GM18519 (cell line): ENCODE measurements around the gene FAIM2.

ENCODE experiments used
- ATAC-seq: cut with Tn5 transposase; IDR thresholded peaks from one replicate; pipeline ENCODE4 v1.9.1; 2021; ENCODE audit warnings: mild to moderate bottlenecking, moderate library complexity; ENCODE audit not compliant: unreplicated experiment, low FRiP score

The FAIM2 gene

DNA sequence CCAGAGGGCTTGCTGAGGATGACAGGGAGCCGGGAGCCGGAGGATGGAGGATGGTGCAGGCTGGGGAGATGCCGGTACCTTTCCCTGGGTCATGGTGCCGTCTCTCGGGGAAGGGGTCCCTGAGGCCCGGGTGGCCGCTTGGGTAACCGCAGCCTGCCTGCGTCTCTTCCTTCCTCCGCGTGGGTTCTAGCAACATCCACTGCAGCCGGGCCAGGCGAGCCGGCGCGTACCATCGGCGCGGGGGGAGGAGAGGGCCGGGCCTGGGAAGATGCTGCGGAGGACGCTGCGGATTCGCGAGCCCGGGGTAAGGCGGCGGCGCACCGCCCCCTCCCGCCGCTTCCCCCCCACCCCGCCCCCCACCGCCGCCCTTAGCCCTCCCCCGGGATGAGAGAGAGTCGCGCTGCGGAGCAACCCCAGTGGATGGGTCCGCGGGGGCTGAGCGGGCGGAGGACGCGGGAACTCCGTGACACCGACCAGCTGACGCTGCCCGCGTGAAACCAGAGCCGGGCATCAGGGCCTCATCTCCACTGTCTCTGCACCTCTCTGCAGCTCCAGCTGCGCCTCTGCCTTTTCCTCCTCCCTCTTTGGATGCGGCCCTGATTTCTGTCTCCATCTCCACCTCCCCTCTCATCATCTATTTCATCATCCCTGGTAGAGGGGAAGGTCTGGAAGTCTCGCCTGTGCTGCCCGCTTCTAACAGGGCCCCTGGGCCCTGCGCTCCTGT, at the start of gene FAIM2:
Gene FAIM2, minus strand, starts transcription at position 201 of the 724 bp plus-strand sequence. Its CDS starts 108 bp downstream, at position 93.
- ATAC-seq: no peak

DNA sequence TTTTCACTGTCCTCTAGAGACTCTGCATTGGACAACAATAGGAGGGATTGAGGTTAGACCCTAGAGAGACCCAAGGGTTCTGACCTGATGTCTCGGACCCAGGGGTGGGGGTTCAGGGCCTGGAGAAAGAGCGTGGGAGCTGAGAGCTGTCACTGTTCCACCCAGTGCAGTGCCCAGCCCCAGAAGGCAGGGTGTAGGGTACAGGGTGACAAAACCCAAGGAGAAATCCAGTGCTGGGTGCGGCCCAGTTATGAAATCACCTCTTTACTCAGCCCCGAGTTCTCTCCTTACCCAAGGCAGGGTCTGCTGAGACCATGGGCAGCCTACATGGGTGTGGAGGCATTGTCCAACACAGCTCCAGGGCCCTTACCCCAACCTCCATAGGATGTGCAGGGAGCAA, 49.5 kb upstream of the FAIM2 start:
- ATAC-seq: no peak

DNA sequence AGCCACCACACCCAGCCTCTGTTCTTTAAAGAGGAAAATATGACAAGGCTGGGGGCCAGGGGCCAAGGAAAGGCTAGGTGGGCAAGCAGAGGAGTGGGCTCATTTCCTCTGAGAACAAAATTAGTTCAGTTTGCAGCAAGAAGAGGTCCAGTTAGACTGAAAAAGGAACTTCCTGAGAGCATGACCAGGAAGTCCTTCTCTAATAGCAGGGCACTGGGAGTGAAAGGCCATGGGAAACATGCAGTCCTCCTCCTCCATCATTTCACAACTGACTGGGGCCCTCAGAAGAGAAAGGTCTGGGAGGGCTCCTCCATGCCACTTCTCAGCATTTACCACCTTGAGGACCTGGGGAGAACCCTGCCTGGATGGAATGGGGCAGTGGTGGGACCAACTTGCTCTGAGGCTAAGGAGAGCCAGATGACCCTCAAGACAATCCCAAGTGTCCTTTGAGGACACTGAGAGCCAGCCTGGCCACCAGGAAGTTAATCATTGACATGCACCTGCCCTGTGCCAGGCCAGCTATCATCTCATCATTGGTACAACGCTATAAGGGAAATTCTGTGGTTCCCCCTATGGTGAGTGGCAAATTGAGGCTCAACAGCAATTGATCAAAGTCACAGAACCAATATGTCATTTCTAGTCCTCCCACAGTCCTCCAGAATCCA, 48.8 kb upstream of the FAIM2 start:
- no peak for ATAC-seq

DNA sequence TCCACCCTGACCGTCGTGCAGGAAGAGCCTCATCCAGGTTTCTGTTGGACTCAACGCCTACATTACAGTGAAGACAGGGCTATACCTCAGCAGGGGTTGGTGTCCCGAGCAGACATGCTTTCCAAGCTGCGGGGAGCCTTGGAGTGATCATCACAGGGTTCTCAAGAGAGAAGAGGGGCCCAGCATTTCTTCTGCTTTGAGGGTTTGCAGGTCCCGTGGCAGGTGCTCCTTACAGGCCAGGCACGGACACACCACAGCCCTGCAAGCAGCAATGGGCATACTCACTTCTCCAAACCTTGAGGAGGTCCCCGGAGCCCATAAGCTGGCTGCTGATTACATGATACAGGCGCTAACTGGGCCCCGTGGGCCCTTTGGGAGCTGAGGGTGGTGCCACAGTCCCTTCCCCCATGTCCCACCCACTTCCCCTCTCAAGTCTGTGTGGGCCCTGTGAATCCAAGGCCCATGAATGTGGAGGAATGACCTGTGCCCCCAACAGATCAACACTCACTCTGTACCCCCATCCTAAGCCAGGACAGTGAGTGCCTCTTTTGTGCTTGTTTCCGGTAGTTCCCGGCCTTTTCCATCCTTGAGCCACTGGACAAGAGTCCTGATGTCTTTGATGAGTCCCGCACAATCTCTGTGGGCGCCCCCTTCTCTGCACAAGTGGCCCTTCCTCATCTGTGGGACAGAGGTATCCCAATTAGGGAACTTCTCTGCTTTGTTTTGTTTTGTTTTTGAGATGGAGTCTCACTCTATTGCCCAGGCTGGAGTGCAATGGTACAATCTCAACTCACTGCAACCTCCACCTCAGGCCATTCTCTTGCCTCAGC, 47.9 kb upstream of the FAIM2 start:
- no peak for ATAC-seq

DNA sequence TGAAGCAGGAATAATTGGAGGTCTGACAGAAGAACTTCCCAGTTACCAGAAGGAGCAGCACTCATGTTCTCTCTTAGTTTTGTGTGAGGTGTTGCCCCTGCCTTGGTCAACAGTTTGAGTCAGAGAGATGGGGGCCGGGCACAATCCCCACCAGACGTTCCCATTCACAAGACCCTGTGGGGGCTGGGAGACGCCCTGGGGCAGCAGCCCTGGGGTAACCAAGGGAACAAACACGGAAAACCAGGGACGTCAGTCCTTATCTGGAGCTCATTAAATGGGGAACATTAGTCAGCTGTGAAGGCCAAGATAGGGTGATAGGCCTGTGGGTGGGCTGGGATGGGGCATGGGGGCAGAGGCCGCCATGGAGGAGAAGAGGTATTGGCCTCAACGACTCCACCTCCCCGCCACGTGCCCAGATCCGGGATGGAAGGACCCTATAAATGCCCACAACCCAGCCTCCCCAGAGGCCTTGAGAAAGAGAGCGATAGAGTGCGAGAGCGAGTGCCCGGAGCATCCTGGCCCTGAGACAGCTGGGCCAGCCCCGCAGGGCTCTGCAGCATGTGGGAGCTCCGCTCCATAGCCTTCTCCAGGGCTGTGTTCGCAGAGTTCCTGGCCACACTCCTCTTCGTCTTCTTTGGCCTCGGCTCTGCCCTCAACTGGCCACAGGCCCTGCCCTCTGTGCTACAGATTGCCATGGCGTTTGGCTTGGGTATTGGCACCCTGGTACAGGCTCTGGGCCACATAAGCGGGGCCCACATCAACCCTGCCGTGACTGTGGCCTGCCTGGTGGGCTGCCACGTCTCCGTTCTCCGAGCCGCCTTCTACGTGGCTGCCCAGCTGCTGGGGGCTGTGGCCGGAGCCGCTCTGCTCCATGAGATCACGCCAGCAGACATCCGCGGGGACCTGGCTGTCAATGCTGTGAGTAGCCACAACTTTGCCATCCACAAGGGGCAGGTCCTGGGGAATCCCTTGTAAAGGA, 46.9 kb upstream of the FAIM2 start, which contains the start of gene AQP2:
Gene AQP2, plus strand, starts transcription at position 465 of the 979 bp plus-strand sequence. Its CDS starts 94 bp downstream, at position 559.
- no peak for ATAC-seq

DNA sequence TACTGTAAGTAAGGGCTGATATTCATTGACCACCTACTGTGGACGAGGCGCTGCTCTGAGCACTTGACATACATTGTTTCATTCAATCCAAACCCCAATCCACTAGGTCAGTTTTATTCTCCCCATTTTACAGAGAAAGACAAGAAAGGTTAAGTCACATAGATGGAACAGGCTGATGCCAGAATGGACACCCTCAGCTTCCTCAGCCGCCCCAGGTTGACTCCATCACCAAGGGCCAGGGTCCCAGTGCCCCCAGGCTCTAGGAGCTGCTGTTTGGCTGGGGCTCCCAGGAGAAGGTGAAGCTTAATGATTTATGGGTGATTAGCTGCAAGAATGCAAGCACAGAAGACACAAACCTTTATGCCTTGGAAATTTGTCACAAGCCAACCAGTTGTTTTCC, 46.2 kb upstream of the FAIM2 start:
- ATAC-seq: no peak

DNA sequence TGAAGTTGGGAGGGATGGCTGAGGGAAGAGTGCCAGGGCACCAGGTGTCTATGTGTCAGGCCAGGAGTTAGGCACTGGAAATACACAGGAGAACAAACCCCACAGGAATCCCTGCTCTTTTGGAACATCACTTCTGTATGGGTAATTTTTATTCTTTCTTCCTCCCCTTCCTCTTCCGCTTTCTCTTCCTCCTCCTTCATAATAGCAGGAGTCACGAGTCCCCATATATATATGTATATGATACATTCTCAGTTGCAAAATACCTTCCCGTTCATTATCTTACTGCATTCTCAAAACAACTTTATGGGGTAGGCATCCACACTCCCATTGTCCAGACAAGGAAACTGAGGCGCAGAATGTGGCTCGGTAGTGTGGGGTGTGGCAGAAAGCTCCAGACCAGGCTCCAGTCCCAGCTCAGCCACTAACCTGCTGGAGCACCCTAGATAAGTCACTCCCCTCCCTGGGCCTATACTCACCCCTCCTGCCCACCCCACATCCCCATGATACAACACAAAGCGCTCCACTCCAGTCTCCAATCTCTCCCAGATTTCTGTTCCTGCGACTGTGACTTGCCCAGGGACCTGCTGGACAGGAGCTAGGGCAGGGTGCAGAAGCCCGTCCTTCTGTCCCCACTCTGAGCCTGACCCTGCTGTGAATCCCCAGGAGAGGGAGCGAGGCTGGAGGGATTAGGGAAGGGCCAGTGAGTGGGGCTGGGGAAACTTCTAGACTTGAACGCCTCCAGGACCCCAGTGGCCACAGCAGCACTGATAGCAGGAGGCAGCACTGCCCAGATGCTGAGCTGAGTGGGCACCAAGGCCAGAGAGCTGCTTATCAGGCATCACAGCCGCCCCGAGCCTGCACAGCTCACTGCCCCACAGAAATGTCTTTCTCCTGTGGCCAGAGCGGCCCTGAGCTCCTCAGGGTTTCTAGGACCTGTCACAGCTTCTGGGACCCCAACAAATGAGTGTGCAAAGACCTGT, 45.5 kb upstream of the FAIM2 start:
- no peak for ATAC-seq

DNA sequence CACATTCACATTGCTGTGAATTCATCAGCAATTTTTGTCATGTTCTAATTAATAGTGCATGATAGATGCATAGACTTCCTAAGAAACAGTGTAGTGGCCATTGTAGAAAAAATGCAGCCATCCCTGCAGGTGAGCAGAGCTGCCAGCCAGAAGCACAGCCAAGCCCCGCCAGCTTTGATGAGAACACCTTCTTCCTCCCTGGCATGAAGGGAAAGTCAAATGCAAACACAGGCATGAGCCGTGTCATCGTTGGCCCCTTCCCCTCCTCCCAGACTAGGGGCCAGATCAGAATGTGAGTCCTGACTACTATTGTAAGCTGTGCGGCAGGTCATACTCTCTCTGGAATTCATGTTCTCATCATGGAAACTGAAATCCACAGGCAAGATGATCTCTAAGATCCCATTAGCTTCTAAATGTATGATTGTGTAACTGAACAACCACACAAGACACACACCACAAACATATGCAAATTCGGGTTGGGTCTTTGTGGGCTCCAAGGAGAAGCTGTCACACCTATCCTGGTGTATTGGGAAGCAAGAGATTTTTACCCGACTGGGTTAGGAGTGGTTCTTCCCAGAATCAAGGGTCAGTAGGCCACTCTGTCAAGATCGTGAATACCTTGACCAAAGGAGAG, 44.0 kb upstream of the FAIM2 start:
- no peak for ATAC-seq

DNA sequence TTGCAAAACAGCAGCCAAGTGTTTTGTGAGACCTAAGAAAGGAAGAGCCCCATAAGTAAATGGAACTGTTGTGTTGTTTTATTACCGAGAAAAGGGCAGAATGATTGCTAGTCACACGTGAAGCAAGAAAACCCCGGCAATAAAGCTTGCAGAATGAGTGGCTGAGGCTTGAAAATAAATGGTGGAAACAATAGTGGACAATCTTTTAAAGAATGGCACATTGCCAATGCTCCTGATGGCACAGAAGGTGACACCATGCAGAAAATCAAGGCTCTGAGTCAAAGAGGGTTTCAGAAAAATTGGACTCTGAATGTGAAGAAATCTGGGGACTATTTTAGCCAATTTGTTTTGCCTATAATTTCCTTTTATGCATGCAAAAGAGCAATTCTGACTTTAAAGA, 42.8 kb upstream of the FAIM2 start:
- ATAC-seq: no peak

DNA sequence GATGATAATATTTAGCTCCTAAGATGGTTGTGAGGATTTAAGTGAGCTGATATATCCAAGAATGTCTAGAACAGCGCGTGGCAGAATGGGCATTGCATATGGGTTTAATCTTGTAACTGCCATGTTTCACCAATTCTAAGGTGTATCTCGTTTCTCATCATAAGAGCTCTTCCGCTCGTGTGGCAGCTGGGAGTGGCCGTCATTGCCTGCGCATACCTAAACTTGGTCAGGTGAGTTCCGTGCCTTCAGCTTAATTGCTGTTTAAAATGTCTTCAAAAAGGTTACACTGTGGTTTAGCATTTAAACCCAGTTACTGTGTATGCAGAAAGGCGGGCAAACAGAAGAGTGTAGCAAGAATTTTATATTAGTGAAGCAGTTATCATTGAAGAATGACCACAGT, 42.4 kb upstream of the FAIM2 start:
- no peak for ATAC-seq

DNA sequence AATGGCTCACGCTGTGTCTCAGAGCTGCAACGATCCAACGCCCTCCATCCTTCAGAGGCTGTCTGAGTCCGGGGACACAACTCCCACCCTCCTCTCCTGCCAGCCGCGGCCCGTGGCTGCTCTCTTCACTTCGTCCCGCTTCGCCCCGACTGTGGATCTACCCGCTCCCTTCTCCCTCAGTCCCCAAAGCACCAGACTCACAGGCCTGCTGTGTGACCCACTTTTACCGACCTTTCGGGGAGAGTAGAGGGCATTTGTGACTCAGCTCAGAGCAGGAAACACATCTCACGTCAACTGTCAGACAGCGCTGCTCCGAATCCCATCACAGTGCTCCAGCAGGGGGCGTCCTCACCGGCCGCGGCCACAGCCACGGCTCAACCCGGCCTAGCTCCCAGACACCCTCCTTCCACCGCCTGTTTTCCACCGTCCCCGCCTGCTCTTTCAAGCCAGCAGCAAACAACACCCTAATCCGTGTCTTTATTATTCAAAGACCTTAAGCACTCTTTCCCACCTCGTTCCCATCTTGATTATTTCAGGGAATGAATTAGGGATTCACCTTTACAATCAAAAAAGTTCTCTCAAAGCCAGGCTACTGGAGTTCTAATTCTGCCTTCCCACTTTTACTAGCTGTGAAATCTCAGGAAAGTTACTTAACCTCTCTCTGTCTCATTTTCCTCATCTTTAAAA, 41.8 kb upstream of the FAIM2 start:
- peak; percentile 42 for ATAC-seq

DNA sequence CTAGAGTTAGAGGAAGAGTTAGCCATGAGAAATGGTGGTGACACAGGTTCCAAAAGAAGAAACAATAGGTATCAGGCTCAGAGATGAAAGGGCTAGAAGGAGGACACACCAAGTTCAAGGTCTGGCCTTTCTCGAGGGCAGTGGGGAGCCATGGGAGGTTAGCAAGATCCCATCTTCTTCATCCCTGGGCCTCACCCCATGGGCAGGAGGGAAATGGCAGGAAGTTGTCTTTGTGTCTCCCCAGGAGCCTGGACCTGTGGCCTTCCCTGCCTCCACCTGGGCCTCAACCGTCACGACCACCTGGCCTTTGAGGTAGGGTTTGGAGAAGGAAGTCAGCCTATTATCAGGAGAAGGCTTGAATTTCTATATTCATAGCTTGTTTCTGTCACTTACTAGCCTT, 41.0 kb upstream of the FAIM2 start:
- no peak for ATAC-seq

DNA sequence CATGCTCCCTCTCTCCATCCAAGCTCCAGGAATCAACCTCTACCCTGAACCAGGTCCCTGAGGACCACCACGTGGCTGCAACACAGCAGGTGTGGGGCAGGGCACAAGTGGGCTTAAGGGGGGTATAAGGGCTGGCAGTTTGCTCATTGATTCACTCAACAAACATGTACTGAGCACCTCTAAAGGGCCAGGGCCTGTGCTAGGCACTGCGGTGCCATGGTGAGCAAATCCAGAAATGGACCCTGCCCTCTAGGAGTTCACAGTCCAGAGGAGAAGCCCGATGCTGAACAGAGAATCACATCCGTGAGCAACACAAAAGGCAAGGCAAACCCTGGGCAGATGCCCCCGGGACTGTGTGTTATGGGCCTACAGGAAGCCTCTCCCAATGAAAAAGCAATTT, 40.3 kb upstream of the FAIM2 start:
- no peak for ATAC-seq

DNA sequence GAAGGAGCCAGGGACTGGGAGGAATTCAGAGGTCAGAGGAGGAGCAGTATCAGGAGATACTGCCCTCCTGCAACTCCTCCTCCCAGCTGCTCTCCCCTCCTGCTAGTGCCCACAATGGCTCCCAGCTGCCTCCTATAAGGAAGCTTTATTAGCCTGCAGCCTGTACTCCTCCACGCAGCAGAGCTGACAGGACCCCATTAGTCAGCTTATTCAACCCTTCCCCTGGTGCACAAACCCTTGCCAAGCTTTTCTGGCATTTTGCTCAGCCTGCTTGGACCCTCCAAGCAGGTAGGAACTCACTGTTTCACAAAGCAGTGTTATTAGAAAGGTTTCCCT, 39.9 kb upstream of the FAIM2 start:
- no peak for ATAC-seq

DNA sequence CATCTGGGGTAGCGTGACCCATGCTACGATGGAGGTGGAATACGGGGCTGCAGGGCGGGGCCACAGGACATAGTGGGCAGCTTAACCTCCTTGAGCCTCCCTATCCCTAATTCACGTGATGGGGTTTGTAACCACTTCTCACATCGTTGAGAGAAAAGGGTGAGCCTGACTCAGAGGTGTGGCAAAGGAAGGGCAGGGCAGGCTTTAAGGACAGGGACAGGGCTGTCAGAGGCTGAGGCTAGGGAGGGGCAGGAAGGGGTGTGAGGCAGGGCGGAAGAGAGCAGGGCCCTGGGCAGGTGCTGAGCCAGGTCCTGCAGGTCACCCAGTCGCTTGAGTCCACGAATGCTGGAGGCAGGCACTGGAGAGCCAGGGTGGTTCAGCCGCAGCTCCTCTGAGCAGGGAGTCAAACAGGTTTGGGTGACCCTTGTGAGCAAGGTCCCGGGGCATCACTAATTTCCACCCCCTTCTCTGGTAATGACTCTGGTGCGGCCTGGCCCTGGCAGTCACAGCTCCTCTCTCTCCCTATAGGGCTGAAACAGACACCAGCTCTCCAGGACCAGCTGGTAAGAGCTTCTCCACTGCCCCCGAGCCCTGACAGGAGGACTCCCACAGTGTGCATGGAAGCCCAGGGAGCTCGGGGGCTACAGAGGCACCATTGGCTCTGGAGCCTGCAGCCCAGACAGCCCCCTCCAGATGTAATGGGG, 39.4 kb upstream of the FAIM2 start:
- ATAC-seq: no peak

DNA sequence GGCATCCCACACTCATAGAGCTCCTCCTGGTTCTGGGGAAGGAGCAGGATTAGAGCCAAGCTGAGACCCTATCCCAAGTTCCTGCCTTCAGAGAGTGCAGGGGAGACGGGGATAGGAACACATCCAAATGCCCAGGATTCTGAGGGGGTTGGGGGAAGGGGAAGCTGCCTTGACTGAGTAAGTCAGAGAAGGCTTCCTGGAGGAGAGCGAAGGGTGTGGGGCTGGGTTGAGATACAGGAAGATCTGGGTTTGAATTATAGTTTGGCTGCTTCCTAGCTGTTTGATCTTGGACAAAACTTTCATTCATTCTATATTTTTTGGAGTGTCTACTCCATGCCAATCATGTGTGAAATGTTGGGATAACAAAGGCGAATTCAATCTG, 38.8 kb upstream of the FAIM2 start:
- ATAC-seq: no peak
